K562 (cell line): ENCODE results near the gene JPH3.

Experiments
- BCL6 ChIP-seq: fragments of 250-450 bp; sonication (Bioruptor Pico); IDR thresholded peaks from 2 replicates; pipeline ENCODE4 v1.4.0; 2020
- BHLHE40 ChIP-seq: IDR thresholded peaks from 2 replicates; pipeline ENCODE4 v1.6.1; 2011; ENCODE audit warnings: low read length, improper control_type of control experiment
- CSDE1 ChIP-seq, 2 experiments: fragments of 450-650 bp; IDR thresholded peaks; 2 replicates each; pipeline ENCODE4 v1.6.1; 2016; ENCODE audit warnings: mild to moderate bottlenecking in 1 of 2
- HDGF ChIP-seq: fragments of 450-650 bp; IDR thresholded peaks from 2 replicates; pipeline ENCODE4 v1.6.1; 2016
- KLF16 ChIP-seq: IDR thresholded peaks from 2 replicates; pipeline ENCODE4 v1.6.1; 2016; ENCODE audit warnings: antibody characterized with exemption
- PHF8 ChIP-seq: fragments of 200-600 bp; sonication (generic); IDR thresholded peaks from 2 replicates; pipeline ENCODE4 v1.6.1; 2012; ENCODE audit warnings: mixed run types, mild to moderate bottlenecking, inconsistent platforms, low read length, moderate library complexity, borderline replicate concordance
- RBBP5 ChIP-seq: fragments of 200-600 bp; sonication (generic); IDR thresholded peaks from 2 replicates; pipeline ENCODE4 v1.6.1; 2012; ENCODE audit warnings: borderline replicate concordance, mild to moderate bottlenecking, low read length, control low read depth, inconsistent platforms; ENCODE audit not compliant: insufficient read depth, poor library complexity, severe bottlenecking
- RBM22 ChIP-seq: fragments of 200-400 bp; formaldehyde crosslinking; IDR thresholded peaks from 2 replicates; pipeline ENCODE4 v1.6.1; 2018; ENCODE audit warnings: low read length, low read depth; ENCODE audit not compliant: poor library complexity, severe bottlenecking
- ZFP30 ChIP-seq: fragments of 250-450 bp; sonication (Bioruptor Pico); IDR thresholded peaks from 2 replicates; pipeline ENCODE4 v1.8.0; 2022; ENCODE audit warnings: moderate library complexity, mild to moderate bottlenecking, inconsistent platforms, borderline replicate concordance
- ZKSCAN3 ChIP-seq: fragments of 250-450 bp; sonication (Bioruptor Pico); IDR thresholded peaks from 2 replicates; pipeline ENCODE4 v1.4.0; 2020
- ZNF583 ChIP-seq: fragments of 250-450 bp; sonication (Bioruptor Pico); IDR thresholded peaks from 2 replicates; pipeline ENCODE4 v1.4.0; 2020
- TF ChIP-seq, protein P1 (sequence below): fragments of 250-450 bp; sonication (Bioruptor Pico); IDR thresholded peaks from 2 replicates; pipeline ENCODE4 v1.8.0; 2021; ENCODE audit warnings: moderate library complexity, mild to moderate bottlenecking, inconsistent platforms
- TF ChIP-seq, protein P2 (sequence below), 3 experiments: IDR thresholded peaks in 2 of 3; conservative IDR thresholded peaks in 1 of 3; 2 replicates each; pipeline ENCODE4 v1.5.1; 2011 to 2012; ENCODE audit warnings: low read length in 3 of 3, mild to moderate bottlenecking in 3 of 3, control low read depth in 2 of 3, improper control_type of control experiment in 1 of 3, inconsistent platforms in 1 of 3, low read depth in 1 of 3, mixed read lengths in 1 of 3, moderate library complexity in 1 of 3; ENCODE audit not compliant: insufficient read depth in 2 of 3
- TF ChIP-seq, protein P3 (sequence below): fragments of 250-450 bp; sonication (Bioruptor Pico); IDR thresholded peaks from 2 replicates; pipeline ENCODE4 v1.5.1; 2021; ENCODE audit warnings: mild to moderate bottlenecking

DNA sequence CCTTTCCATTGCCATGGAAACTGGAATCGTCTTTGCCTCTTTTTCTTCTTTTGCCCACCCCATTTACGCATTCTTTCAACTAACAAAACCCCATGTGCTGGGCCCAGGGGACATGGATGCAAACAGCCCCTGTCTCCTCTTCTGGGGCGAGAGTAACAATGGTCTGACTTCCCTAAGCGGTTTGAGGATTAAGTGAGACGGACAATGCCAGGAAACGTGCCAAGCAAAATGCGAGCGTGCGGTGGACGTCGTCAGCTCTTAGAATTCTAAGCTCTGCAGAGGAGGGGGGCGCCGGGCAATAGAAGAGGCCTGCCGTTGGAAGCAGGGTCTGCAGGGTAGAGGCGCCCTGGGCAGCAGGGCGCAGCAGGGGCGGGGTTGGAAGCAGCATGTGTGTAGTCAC lies 42.4 kb upstream of the JPH3 start:
- TF ChIP-seq, protein P1, sequence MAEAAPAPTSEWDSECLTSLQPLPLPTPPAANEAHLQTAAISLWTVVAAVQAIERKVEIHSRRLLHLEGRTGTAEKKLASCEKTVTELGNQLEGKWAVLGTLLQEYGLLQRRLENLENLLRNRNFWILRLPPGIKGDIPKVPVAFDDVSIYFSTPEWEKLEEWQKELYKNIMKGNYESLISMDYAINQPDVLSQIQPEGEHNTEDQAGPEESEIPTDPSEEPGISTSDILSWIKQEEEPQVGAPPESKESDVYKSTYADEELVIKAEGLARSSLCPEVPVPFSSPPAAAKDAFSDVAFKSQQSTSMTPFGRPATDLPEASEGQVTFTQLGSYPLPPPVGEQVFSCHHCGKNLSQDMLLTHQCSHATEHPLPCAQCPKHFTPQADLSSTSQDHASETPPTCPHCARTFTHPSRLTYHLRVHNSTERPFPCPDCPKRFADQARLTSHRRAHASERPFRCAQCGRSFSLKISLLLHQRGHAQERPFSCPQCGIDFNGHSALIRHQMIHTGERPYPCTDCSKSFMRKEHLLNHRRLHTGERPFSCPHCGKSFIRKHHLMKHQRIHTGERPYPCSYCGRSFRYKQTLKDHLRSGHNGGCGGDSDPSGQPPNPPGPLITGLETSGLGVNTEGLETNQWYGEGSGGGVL (CRISPR knock-in tag) = no peak
- TF ChIP-seq, protein P2, sequence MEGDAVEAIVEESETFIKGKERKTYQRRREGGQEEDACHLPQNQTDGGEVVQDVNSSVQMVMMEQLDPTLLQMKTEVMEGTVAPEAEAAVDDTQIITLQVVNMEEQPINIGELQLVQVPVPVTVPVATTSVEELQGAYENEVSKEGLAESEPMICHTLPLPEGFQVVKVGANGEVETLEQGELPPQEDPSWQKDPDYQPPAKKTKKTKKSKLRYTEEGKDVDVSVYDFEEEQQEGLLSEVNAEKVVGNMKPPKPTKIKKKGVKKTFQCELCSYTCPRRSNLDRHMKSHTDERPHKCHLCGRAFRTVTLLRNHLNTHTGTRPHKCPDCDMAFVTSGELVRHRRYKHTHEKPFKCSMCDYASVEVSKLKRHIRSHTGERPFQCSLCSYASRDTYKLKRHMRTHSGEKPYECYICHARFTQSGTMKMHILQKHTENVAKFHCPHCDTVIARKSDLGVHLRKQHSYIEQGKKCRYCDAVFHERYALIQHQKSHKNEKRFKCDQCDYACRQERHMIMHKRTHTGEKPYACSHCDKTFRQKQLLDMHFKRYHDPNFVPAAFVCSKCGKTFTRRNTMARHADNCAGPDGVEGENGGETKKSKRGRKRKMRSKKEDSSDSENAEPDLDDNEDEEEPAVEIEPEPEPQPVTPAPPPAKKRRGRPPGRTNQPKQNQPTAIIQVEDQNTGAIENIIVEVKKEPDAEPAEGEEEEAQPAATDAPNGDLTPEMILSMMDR (IDR thresholded peaks at IDR 0.05 in 2 of 3, conservative IDR thresholded peaks at IDR 0.05 in 1 of 3; ENCODE audit: insufficient read depth in 2 of 3, low read depth in 1 of 3, low read length in 3 of 3) = no peak
- TF ChIP-seq CSDE1 (IDR thresholded peaks at IDR 0.05) = no peak
- no peak for TF ChIP-seq RBM22
- no peak for TF ChIP-seq ZFP30 (CRISPR knock-in tag)
- TF ChIP-seq PHF8 = no peak
- no peak for TF ChIP-seq ZKSCAN3 (CRISPR knock-in tag)
- no peak for TF ChIP-seq BCL6
- no peak for TF ChIP-seq KLF16
- no peak for TF ChIP-seq ZNF583 (CRISPR knock-in tag)
- TF ChIP-seq, protein P3, sequence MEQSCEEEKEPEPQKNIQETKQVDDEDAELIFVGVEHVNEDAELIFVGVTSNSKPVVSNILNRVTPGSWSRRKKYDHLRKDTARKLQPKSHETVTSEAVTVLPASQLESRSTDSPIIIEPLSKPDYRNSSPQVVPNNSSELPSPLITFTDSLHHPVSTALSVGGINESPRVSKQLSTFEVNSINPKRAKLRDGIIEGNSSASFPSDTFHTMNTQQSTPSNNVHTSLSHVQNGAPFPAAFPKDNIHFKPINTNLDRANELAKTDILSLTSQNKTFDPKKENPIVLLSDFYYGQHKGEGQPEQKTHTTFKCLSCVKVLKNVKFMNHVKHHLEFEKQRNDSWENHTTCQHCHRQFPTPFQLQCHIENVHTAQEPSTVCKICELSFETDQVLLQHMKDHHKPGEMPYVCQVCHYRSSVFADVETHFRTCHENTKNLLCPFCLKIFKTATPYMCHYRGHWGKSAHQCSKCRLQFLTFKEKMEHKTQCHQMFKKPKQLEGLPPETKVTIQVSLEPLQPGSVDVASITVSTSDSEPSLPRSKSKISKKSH (CRISPR knock-in tag) = no peak
- no peak for TF ChIP-seq HDGF
- no peak for TF ChIP-seq RBBP5
- TF ChIP-seq BHLHE40 = no peak
